ENCODE results near the gene CLIP3. TPM values are rescaled to one million over a fixed set of nuclear protein-coding genes. Genes with fewer than 3 reads are reported as not detected.

CLIP3 gene
- total and polyA plus RNA-seq, 2 of the 13 experiments (the other 11 are each of a cell fraction or from before 2014, with no cell fraction given) = 0.15 to 1.2 TPM

GRCh38 chr19:36058481-36059179 lies 26.0 kb upstream of the CLIP3 start (continued):
- no peak for TF ChIP-seq REXO4 (CRISPR knock-in tag; IDR thresholded peaks at IDR 0.05; ENCODE audit: borderline replicate concordance)
- no peak for TF ChIP-seq POGZ (CRISPR knock-in tag; IDR thresholded peaks at IDR 0.05)
- TF ChIP-seq IRF2 (CRISPR knock-in tag; IDR thresholded peaks at IDR 0.05) = 0 out of 2 replicates have a peak, but pooled peaks have one; percentile 36
- TF ChIP-seq ZNF350 (CRISPR knock-in tag; IDR thresholded peaks at IDR 0.05; ENCODE audit: borderline replicate concordance, low read depth) = peak; percentile 16; the same call in 1 of the 2 replicates
- 0 out of 2 replicates have a peak, but pooled peaks have one; percentile 35 for TF ChIP-seq KAT7 (CRISPR knock-in tag; IDR thresholded peaks at IDR 0.05; ENCODE audit: borderline replicate concordance)
- TF ChIP-seq BCL6 (CRISPR knock-in tag; IDR thresholded peaks at IDR 0.05) = peak; percentile 52; the same call in 1 of the 2 replicates
- no peak for TF ChIP-seq ZNF629 (CRISPR knock-in tag; conservative IDR thresholded peaks at IDR 0.05)
- no peak for TF ChIP-seq ZBTB38 (CRISPR knock-in tag; IDR thresholded peaks at IDR 0.05)
- TF ChIP-seq CENPBD1 (CRISPR knock-in tag; IDR thresholded peaks at IDR 0.05; ENCODE audit: borderline replicate concordance, low read depth) = no peak
- TF ChIP-seq NR2F6 (IDR thresholded peaks at IDR 0.05) = no peak
- TF ChIP-seq NR2F6 (CRISPR knock-in tag; IDR thresholded peaks at IDR 0.05) = peak; percentile 69
- TF ChIP-seq ZMYM3 (CRISPR knock-in tag; IDR thresholded peaks at IDR 0.05) = no peak; the same call in 1 of the 2 replicates
- TF ChIP-seq TFAP4 (IDR thresholded peaks at IDR 0.05; ENCODE audit: borderline replicate concordance, low read depth) = peak; percentile 61; the same call in 1 of the 2 replicates
- TF ChIP-seq STAT6 (CRISPR knock-in tag; IDR thresholded peaks at IDR 0.05; ENCODE audit: borderline replicate concordance) = no peak
- TF ChIP-seq RORA (CRISPR knock-in tag; IDR thresholded peaks at IDR 0.05) = no peak
- no peak for TF ChIP-seq FOXO1 (CRISPR knock-in tag; IDR thresholded peaks at IDR 0.05)
- no peak for TF ChIP-seq ZNF710 (CRISPR knock-in tag; IDR thresholded peaks at IDR 0.05; ENCODE audit: borderline replicate concordance)
- no peak for TF ChIP-seq IKZF1 (IDR thresholded peaks at IDR 0.05)
- no peak for TF ChIP-seq KLF15 (CRISPR knock-in tag; IDR thresholded peaks at IDR 0.05; ENCODE audit: borderline replicate concordance)
- no peak for TF ChIP-seq PAX8 (CRISPR knock-in tag; IDR thresholded peaks at IDR 0.05; ENCODE audit: borderline replicate concordance)
- TF ChIP-seq GATAD1 (CRISPR knock-in tag; IDR thresholded peaks at IDR 0.05) = peak; percentile 57; the same call in 1 of the 2 replicates
- no peak for TF ChIP-seq ZBTB34 (CRISPR knock-in tag; IDR thresholded peaks at IDR 0.05)
- peak; percentile 31; the same call in 1 of the 2 replicates for TF ChIP-seq HDAC2 (CRISPR knock-in tag; IDR thresholded peaks at IDR 0.05)
- TF ChIP-seq REL (CRISPR knock-in tag; conservative IDR thresholded peaks at IDR 0.05) = no peak

All from HepG2 (cell line).